ENCODE data around the gene KIF1C. TPM values are rescaled to one million over a fixed set of nuclear protein-coding genes. Genes with fewer than 3 reads are reported as not detected.

KIF1C gene
- total RNA-seq, 1 donor from 2014 or later, result 46.9 TPM

DNA sequence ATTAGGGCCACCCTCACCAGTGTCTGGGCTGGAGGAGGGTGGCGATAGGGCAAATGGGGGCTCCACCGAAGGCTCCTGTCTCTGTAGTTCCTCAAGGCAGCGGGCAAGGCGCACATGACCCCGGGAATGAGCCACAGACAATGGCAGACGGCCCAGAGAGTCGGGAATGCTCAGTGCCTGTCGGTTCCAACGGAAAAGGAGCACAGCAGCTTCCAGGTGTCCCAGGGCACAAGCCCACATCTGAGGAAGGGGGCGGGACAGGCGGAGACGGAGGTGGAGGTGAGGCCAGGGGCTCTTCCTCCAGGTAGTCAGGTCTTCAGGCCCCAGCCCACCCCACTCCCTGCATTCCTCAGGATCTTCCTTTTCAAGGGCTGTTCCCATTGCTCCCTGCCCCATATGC is 25.0 kb upstream of the KIF1C start:
- Histone ChIP-seq H3K4me3 (no peak overlapping the region), H3K27ac (no peak overlapping the region), H3K9me3 (no peaks in the 10 kb centered on the region), H3K36me3 (peaks cover 0 to 49% of the 10 kb centered on the region in 2 donors), H3K4me1 (peaks cover 23% of the 10 kb centered on the region), H3K27me3 (no peaks in the 10 kb centered on the region)
- TF ChIP-seq, protein P1, sequence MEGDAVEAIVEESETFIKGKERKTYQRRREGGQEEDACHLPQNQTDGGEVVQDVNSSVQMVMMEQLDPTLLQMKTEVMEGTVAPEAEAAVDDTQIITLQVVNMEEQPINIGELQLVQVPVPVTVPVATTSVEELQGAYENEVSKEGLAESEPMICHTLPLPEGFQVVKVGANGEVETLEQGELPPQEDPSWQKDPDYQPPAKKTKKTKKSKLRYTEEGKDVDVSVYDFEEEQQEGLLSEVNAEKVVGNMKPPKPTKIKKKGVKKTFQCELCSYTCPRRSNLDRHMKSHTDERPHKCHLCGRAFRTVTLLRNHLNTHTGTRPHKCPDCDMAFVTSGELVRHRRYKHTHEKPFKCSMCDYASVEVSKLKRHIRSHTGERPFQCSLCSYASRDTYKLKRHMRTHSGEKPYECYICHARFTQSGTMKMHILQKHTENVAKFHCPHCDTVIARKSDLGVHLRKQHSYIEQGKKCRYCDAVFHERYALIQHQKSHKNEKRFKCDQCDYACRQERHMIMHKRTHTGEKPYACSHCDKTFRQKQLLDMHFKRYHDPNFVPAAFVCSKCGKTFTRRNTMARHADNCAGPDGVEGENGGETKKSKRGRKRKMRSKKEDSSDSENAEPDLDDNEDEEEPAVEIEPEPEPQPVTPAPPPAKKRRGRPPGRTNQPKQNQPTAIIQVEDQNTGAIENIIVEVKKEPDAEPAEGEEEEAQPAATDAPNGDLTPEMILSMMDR (IDR thresholded peaks at IDR 0.05), result no peak
- TF ChIP-seq POLR2A (IDR thresholded peaks at IDR 0.05) (no peak), POLR2AphosphoS5 (IDR thresholded peaks at IDR 0.05; ENCODE audit: insufficient read depth in 1 of 2, low read depth in 1 of 2) (no peak)
- no peak for DNase-seq (ENCODE audit: extremely low spot score in 2 of 2)
- intact Hi-C loops (cut with DNase I), result no loop called here

DNA sequence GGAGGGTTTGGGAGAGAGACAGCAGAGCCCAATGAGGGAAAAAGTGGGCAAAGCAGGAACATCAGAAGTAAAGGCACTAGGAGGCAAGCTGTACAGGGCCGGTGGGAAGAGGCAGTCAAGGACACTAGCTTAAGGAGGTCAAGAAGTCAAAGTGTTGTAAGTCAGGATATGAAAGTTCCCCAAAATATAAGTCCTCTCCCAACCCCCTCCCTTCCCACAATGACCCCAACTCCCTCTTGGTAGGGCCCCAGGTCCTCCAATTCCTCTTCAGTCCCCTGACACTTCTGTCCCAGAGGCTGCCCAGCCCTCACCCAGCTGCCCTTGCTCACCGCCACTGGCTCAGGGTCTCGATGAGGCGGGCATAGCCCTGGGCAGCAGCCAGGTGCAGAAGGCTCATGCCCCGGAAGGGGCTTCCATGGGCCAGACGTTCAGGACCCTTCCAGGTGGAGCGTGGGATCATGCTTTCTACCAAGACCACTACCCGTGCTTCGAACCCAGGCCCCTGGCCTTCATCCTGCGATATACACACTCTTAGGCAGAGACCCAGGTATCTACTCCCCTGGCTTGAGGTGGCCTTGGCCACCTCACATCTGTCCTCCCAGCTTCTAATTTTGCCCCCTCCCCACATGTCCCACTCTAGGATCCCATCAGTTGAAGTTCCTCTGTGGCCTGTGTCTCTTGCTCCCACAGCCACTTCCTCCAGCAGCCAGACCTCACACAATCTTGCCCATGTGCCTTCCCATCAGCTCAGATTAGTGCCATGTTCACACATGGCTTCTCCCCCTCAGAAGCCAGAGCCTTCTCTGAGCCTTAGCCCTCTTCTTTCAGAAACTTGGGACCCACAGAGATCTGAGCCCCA is 24.3 kb upstream of the KIF1C start:
- TF ChIP-seq POLR2AphosphoS5 (IDR thresholded peaks at IDR 0.05; ENCODE audit: insufficient read depth in 1 of 2, low read depth in 1 of 2) (no peak), POLR2A (IDR thresholded peaks at IDR 0.05) (no peak)
- TF ChIP-seq, protein P1 (IDR thresholded peaks at IDR 0.05), result no peak
- Histone ChIP-seq H3K4me3 (no peak overlapping the region), H3K9me3 (no peaks in the 10 kb centered on the region), H3K4me1 (peaks cover 18% of the 10 kb centered on the region), H3K27ac (no peak overlapping the region), H3K36me3 (peaks cover 0 to 57% of the 10 kb centered on the region in 2 donors), H3K27me3 (no peaks in the 10 kb centered on the region)
- intact Hi-C loops (cut with DNase I), result no loop called here
- no peak for DNase-seq (ENCODE audit: extremely low spot score in 2 of 2)

DNA sequence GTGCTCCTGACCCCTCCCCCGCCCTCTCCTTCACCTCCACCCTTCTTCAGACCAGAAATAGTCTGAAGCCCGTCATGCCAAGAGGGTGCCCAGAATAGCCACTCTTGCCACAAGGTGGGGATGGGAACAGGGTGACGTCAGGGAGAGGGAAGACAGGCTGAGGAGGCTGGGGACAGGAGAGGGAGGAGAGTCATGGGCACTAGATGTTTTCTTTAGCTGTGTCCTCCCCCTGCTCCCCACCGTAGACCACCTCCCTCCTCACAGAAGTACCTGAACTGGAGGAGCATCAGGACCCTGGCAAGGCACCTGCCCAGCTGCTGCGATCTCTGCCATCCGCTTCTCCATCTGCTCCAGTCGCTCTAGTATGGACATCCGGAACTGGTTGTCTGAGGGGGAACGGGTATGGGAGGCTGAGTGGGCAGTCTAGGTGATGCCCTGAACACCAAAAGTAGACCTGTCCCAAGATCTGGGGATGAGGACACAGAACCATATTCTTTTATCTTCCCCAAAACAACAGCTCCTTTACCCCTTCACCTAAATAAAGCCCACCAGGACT is 23.6 kb upstream of the KIF1C start:
- H3K27me3 ChIP-seq, result no peaks in the 10 kb centered on the region
- intact Hi-C loops (cut with DNase I), result no loop called here
- no peaks in the 10 kb centered on the region for H3K9me3 ChIP-seq
- TF ChIP-seq, protein P1 (IDR thresholded peaks at IDR 0.05), result no peak
- no peak for TF ChIP-seq POLR2A (IDR thresholded peaks at IDR 0.05)
- no peak for TF ChIP-seq POLR2AphosphoS5 (IDR thresholded peaks at IDR 0.05; ENCODE audit: insufficient read depth in 1 of 2, low read depth in 1 of 2)
- peaks cover 10% of the 10 kb centered on the region for H3K4me1 ChIP-seq
- no peak overlapping the region for H3K4me3 ChIP-seq
- H3K36me3 ChIP-seq, result peaks cover 0 to 63% of the 10 kb centered on the region in 2 donors
- no peak for DNase-seq (ENCODE audit: extremely low spot score in 2 of 2)
- no peak overlapping the region for H3K27ac ChIP-seq

DNA sequence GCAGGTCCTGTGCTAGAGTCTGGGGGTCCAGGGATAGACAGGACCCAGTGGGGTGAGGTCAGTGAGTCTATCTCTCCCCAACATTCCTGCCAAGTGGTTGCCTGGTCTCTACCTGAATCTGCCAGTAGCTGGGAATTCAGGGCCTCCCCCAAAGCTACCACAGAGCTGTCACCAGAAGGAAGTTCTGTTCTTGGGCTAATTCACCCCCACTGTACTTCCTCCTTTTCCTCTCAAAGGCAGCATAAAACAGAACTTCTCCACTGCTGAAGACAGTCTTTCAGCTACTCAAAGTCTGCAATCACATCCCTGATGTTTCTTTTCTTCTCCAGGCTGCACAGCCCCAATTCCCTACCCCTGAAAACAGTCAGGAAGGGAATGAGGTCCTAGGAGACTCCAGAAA is 19.0 kb upstream of the KIF1C start:
- intact Hi-C loops (cut with DNase I), result no loop called here
- Histone ChIP-seq H3K4me1 (no peaks in the 10 kb centered on the region), H3K9me3 (no peaks in the 10 kb centered on the region), H3K27me3 (no peaks in the 10 kb centered on the region), H3K36me3 (peaks cover 0 to 58% of the 10 kb centered on the region in 2 donors), H3K27ac (no peak overlapping the region), H3K4me3 (no peak overlapping the region)
- TF ChIP-seq, protein P1 (IDR thresholded peaks at IDR 0.05), result no peak
- DNase-seq (ENCODE audit: extremely low spot score in 2 of 2), result no peak
